Lower lobe of right lung (tissue), 2 donors: ENCODE data around the gene COL4A1. TPM values are rescaled to one million over a fixed set of nuclear protein-coding genes. Genes with fewer than 3 reads are reported as not detected.

Source experiments
- ATAC-seq, 2 donors: fragments of 200-7000 bp; cut with Tn5 transposase; one replicate each; pipeline ENCODE4 v1.9.1; 2020 to 2022; ENCODE audit warnings: mild to moderate bottlenecking in 2 of 2, moderate library complexity in 2 of 2
- DNase-seq: peaks from one replicate; pipeline ENCODE4 v3.0.0-alpha.2; 2020
- H3K27ac ChIP-seq: fragments of 200-600 bp; one replicate; pipeline ENCODE4 v1.8.0; 2022
- H3K27me3 ChIP-seq: fragments of 200-600 bp; one replicate; pipeline ENCODE4 v1.8.0; 2022; ENCODE audit warnings: low read depth
- H3K36me3 ChIP-seq: fragments of 200-600 bp; one replicate; pipeline ENCODE4 v1.8.0; 2022; ENCODE audit warnings: mild to moderate bottlenecking
- H3K4me1 ChIP-seq: fragments of 200-600 bp; one replicate; pipeline ENCODE4 v1.8.0; 2022
- H3K4me3 ChIP-seq: fragments of 200-600 bp; one replicate; pipeline ENCODE4 v1.8.0; 2022; ENCODE audit warnings: mild to moderate bottlenecking
- H3K9me3 ChIP-seq: fragments of 200-600 bp; one replicate; pipeline ENCODE4 v1.8.0; 2022
- CTCF ChIP-seq: fragments of 200-600 bp; IDR thresholded peaks from one replicate; pipeline ENCODE4 v1.8.0; 2022; ENCODE audit warnings: antibody characterized with exemption, mild to moderate bottlenecking
- intact Hi-C: fragments of 100-400 bp; cut with DNase I; formaldehyde crosslinking; loops from one replicate; pipeline ENCODE4 v1.11.0; 2022
- total RNA-seq: library from RNA; stranded (reverse); fragmentation: NEBNext Ultra II Directional; extraction: Animal tissue kit (Norgen Biotek cat#: 25700); gene quantifications from one replicate; pipeline ENCODE4 v1.2.1, GENCODE V29; 2021
- donor health status: DM: no; HTN: yes; CAD: no; lungs with severe emphysema.

The COL4A1 gene
- total RNA-seq, 1 donor from 2014 or later: 161 TPM

GRCh38 chr13:110340812-110341444 lies 34.0 kb upstream of the COL4A1 start:
- peaks cover 73% of the 10 kb centered on the region for H3K4me1 ChIP-seq
- no peak for TF ChIP-seq CTCF
- ATAC-seq (peak; percentile 65 to 78), DNase-seq (peak; percentile 73)
- H3K27me3 ChIP-seq: no peaks in the 10 kb centered on the region
- no peaks in the 10 kb centered on the region for H3K36me3 ChIP-seq
- H3K4me3 ChIP-seq: peak overlapping the region; percentile 8
- no peaks in the 10 kb centered on the region for H3K9me3 ChIP-seq
- intact Hi-C loops: no loop called here
- H3K27ac ChIP-seq: peak overlapping the region; percentile 76

GRCh38 chr13:110339975-110340550 lies 33.1 kb upstream of the COL4A1 start:
- ATAC-seq (no peak), DNase-seq (no peak)
- Histone ChIP-seq H3K4me1 (peaks cover 68% of the 10 kb centered on the region), H3K36me3 (no peaks in the 10 kb centered on the region), H3K27ac (peak overlapping the region; percentile 76), H3K4me3 (peak overlapping the region; percentile 8), H3K27me3 (no peaks in the 10 kb centered on the region), H3K9me3 (no peaks in the 10 kb centered on the region)
- intact Hi-C loops: no loop called here
- no peak for TF ChIP-seq CTCF

- Histone ChIP-seq H3K4me3 (no peak overlapping the region), H3K9me3 (no peaks in the 10 kb centered on the region), H3K4me1 (peaks cover 65% of the 10 kb centered on the region), H3K36me3 (no peaks in the 10 kb centered on the region), H3K27me3 (no peaks in the 10 kb centered on the region), H3K27ac (peak overlapping the region; percentile 76)
- TF ChIP-seq CTCF: no peak
- ATAC-seq (no peak), DNase-seq (no peak)
- intact Hi-C loops: no loop called here
These were observed 32.3 kb upstream of the COL4A1 start for GRCh38 chr13:110339263-110339662.

- Histone ChIP-seq H3K4me1 (peaks cover 65% of the 10 kb centered on the region), H3K4me3 (no peak overlapping the region), H3K27me3 (no peaks in the 10 kb centered on the region), H3K36me3 (no peaks in the 10 kb centered on the region), H3K27ac (peak overlapping the region; percentile 76), H3K9me3 (no peaks in the 10 kb centered on the region)
- DNase-seq (no peak), ATAC-seq (no peak)
- intact Hi-C loops: no loop called here
- no peak for TF ChIP-seq CTCF
These were observed 31.6 kb upstream of the COL4A1 start for GRCh38 chr13:110338441-110339101.

GRCh38 chr13:110337247-110337646 lies 30.3 kb upstream of the COL4A1 start:
- no peak for ATAC-seq
- Histone ChIP-seq H3K9me3 (no peaks in the 10 kb centered on the region), H3K4me3 (no peak overlapping the region), H3K27me3 (no peaks in the 10 kb centered on the region), H3K36me3 (no peaks in the 10 kb centered on the region), H3K27ac (peak overlapping the region; percentile 76), H3K4me1 (peaks cover 62% of the 10 kb centered on the region)
- no peak for TF ChIP-seq CTCF
- intact Hi-C loops: no loop called here
- DNase-seq: no peak
